ENCODE data around the gene STEAP3.
A peak's percentile ranks its signal among the peaks of the same experiment; 100 is the strongest.

The STEAP3 gene

DNA sequence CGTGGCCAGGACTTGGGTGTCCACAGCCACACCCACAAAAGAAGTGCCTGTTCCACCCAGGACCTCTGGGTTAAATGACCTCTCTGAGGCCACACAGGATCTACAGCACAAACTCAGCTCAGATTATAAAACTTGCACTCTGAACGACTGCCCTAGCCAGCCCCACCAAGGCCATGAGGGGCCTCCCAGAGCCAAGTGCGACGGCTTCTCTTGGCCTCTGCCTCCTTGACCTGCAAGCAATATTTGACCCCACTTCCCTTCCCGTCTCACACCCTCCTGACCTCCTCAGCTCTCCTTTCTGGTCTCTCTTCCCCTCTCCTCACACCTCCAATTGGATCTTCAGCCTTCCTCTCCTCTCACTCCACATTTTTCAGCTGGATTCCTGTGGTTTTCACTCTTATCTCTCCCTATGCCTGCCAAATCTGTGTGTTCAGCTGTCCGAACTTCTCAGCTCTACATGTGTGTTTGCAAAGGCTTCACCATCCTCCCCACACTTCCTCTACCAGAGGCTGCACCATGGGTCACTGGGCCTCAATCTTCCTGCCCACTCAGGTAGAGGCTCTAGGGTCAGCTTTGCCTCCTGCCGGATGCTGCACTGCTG lies 25.3 kb upstream of the STEAP3 start:
- DNase-seq: no peak

DNA sequence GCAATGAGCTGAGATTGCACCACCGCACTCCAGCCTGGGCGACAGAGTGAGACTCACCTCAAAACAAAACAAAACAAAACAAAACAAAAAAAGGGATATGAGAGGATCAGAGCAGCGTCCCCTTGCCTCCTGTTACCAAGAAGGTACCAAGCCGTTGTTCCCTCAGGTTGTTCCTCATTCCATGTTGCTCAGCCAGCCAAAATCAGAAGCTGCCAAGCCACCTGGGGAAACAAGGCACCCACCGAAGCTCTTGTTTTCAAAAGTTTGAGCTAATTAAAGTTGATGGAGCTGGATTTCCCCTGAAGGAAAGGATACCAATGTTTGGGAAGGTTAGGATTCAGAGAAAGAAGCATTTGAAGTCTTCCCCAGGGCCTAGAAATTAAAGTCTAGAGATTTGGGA lies 21.8 kb upstream of the STEAP3 start:
- no peak for DNase-seq

DNA sequence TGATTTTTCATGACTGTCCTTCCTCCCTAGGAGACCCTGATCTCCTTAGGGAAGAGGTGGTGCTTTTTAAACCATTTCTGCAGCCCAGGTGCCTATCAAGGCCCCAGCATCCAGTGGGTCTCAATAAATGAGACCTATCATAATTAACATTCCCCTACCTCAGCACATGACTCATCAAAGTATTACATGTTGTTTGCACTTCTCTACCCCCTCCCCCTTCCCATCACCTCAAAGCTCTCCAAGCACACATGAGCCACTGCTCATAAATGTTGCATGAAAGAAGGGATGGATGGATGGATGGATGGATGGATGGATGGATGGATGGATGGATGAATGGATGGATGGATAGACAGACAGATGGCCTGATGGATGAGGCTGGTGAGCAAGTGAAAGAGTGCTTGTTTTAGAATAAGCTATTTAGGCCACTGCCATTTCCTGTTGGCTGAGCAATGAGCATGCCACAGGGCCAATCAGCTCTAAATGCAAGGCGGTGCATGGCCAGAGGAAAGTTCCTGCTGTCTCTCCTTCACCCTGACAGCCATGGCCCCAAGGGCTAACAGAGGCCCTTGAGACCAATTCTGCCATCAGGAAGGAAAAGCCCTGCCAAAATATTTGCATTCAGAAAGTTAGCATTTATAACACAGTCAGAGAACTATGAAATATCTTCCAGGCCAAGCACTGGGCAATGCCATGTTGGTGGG lies 20.9 kb upstream of the STEAP3 start:
- no peak for DNase-seq

DNA sequence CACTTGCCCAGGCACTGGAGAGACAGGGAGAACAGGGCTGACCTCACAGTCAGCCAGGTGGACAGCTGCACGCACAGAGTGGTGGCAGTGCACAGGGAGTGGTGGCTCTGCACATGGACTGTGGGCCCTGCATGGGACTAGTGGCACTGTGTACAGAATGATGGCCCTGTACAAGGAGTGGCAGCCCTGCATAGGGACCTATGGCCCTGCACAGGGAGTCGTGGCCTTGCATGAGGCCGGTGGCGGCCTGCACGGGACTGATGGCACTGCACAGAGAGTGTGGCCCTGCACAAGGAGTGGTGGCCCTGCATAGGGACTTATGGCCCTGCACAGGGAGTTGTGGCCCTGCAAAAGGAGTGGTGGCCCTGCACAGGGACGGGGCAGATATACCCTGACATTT lies 19.1 kb upstream of the STEAP3 start:
- DNase-seq: no peak

DNA sequence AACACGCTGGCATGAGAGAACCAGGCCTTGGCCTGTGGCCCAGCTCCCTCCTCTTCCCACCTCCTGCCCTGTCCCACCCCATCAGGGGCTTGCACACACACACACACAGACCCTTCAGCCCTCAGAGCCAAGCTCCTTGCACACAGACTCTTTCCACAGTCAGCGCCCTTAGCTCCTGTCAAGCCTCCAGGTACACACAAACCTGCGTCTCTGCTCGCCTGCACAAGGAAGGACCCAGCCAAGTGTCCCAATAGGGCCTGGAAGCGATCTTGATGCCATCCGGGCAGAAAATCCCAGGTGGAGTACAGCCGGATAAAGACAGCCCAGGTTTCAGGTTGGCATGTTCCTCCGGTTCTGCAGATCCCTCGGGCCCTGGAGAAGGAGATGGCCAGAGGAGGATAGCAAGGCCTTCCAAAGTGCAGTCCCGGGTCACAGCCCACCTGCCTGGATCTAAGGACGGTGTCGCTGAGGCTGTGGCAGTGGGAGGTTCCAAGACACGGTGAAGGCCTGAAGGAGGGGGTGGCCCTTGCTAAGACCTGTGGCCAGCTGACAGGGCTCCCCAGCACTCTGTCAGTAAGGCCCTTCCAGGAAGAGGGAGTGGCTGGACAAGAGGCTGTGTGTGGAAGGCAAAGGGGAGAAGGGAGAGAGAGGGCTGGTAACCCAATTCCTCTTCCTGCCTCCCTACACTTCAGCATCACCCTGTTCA lies 18.5 kb upstream of the STEAP3 start:
- DNase-seq: no peak

DNA sequence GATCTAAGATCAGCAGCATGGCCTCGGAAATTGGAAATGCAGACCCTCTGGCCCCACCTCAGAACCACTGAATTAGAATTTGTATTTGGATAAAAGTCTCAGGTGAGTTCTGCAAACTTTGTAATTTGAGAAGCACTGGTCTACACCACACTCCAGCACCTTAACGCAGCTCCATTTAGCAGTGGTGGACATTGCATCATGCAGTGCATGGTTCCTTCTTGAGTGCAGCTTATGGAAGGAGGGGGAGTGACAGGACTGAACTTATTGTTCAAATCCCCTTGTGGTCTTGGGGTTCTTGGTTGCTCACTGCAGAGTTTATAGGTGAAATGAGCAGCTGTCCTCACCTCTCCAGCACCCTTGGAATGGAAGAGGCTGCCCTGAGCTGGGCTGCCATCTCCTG lies 17.4 kb upstream of the STEAP3 start:
- DNase-seq: no peak

DNA sequence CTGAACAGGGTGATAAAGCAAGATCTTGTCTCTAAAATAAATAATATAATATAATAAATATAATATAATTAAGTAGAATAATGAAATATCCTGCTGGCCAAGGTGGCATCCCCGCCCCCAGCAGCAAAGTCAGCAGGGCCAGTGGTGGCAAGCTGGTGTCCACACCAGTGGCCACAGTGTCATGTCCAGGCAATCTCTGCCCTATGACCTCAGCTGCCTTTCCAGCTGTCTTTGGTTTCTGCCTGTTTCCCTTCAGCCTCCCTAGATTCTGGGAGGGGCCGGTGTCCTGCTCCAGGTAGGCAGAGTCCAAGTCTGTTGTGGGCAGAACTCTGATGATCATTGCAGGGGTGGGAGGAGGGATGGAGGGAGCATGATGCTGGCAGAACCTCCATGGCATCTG lies 16.2 kb upstream of the STEAP3 start:
- no peak for DNase-seq

DNA sequence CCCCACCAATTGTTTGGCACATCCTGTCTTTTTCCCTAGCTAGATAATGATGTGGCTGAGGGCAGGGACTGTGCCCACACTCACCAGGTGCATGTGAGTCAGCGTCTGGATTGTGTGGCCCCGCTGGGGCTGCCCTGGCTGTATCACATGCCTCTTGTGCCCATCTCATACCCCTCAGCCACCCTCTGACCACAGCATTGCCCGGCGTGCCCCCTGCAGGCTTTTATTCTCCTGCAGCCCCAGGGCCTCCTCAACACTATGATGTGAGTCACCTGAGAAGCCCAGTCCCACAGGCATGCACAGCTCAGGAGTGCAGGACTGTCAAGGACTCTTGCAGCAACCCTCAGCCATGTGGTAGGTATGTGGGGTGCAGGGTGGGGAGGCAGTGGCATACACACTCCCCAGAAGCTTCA lies 14.8 kb upstream of the STEAP3 start:
- no peak for DNase-seq

DNA sequence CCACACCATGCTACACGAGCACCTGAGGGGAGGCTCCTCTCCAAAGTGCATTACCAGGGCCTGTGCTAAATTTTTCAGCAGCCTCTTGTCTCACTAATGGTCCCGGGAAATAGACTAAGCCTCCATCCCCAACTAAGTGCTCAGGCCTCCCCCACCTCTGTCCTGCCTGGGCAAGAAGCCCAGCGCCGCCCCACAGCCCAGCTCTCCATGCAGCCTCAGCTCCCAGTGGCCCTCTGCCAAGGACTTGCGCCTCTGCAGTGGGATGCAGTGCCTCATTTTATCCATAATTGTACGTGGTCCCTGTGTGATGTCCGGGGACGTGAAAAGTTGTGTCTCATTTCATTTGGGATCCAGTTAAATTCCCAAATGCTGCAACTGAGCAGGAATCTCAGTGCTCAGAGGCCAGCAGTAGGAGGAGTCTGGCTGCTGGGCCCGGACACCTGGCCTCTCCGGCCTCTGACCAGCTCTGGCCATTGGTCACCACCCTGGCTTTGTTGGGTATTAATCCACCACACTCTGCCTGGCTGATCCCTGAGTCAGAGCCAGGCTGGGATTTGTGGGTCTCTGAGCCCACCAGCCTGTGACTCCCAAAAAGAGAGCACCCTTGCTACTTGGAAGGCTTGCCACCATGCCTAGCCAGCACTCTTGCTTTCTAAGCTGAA lies 11.4 kb upstream of the STEAP3 start:
- peak in 1 of 2 experiments; percentile 35 for DNase-seq

DNA sequence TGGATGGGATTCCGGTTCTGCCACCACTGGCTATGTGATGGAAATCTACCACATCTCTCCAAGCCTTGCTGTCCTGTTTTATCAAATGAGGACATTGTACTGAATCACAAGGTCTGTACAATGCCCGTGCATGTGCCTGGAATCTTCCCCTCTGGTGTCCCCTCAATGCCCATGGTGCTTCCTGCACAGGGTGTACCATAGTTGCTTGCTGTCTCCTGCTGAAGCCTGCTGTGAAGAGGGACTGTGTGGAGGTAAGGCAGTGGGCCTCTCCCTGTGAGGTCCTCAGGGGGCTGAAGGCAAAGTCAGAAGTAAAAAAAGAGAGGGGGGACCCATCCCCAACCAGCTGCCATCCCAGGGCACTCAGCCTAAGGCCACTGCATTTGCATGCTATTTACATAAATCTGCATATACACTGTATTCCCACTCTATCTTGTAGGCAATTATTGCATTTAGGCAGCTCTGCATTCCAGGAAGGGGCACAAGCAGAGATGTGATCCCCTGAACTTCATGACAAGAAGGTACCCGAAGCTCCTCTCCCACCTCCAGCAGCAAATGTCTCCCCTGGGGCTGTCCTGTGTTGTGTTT lies 9.1 kb upstream of the STEAP3 start:
- no peak for DNase-seq

DNA sequence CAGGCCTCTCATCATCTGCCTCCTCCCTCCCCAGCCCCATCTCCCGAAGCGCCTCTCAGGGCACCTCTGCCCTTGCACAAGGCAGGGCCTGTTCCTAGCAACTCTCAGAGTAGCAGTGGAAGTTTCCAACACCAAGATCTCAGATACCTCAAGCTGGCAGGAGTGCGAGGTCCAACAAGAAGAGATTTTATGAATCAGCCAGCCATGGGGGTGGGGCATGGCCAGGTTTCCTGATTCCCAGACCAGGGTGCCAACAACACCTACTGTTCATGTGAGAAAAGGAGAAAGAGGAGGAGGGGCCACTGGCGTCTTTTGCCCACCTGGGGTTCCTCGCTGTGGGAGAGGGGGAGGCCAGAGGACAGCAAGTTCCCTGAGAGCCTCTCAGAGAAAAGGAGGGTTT lies 6.6 kb upstream of the STEAP3 start:
- no peak for DNase-seq

DNA sequence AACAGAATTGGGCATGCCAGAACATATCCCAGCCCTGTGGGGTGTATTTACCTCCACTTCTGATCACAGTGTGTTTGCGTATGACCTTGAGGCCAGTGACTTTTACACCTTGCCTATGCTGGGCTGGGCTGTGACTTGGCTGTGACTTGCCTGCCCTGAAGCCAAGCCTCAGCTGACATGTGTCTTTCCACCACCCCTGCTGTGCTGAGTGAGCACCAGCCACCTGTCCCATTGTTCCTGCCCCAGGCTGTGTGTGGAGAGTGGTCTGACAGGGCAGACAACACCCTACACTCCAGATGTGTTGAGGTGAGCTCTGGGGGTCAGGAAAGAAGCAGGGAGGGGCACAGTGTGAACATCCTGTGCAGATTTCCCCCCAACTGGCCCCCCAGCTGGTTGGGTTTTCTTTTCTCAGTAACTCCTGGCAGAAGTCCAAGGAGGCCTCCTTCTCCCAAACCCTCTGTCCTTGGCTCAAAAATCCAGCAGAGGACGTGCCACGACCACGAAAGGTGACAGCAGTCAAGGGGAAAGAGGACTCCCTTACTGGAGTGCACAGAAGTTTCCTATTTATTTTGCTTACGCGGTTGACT lies 5.1 kb upstream of the STEAP3 start:
- peak; percentile 79 to 87 for DNase-seq

DNA sequence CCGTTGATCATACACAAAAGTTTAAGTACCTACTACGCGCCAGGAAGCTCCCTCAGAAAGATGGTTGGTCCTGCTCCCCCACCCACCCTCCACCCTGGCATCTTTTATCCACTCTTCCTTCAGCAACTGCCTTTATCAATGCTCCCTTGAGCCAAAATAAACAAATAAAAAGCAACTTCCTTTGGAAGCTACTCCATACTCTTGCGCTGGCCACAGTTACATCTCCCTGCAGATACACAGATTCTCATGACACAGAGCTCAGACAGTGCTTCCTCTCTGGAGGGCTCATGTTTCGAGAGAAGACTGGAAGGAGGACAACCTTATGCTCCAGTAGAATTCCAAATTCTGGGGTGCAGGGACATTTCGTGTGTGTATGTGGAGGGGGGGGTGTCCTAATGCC lies 3.8 kb upstream of the STEAP3 start:
- DNase-seq: no peak

DNA sequence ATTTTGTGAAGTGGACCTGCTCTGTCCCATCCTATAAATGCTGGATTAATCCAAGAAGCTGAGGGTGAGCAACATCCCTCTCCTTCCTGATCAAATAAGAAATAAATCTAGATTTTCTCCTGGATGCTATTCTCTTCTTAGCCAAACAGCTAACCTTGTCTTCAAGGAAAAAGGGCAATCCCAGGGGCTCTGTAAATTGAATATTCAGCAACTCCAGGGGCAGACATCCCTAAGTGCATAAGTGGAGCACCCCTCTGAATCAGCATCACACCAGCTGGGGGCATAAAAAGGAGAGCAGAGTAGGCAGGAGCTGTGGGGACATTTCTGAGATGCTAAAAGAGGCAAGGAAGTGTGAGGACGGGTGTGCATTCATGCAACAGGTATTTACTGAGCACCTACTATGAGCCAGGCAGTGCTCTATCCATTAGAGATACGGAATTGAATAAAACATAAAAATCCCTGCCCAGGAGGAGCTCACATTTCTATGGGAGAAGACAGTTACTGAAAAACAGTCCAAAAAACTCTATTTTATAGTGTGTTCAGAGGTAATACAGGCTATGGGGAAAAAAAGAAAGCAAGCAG lies 2.8 kb upstream of the STEAP3 start:
- no peak for DNase-seq

DNA sequence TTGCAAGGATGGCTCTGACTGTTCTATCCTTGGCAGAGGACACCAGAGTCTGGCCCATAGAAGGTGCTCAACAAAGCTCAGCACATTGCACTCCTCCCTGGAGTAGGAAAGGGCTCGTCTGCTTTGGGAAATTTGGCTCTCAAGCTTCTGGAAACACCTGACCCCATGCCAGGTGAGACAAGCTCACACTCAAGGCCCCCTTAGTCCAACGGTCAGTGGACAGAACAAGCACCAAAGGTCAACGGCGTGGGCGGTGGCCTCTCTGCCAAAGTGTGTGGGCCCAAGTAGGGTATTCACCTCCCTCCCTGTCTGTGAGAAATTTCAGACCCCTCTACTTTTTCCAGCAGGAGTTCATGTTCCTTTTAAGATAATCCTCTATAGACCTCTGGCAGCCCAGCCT lies 2.0 kb upstream of the STEAP3 start:
- no peak for DNase-seq

DNA sequence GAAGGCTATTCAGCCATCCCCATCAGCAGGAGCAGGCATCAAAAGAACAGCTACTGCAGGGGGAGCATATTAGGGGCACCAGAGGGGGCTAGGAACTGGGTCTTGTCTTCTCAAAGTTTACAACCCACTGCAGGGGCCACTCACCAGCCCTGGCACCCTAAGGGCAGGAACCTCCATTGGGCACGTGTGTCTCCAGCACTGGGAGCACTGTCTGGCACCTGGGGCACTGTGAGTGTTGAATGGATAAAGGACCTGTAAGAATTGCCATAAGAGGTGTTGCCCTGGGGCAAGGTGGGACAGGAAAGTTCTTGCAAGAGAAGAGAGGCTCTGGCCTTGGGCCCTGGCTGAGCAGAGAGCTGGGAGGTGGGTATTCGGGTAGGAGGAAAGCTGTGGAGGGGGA lies 1.4 kb upstream of the STEAP3 start:
- DNase-seq: no peak

DNA sequence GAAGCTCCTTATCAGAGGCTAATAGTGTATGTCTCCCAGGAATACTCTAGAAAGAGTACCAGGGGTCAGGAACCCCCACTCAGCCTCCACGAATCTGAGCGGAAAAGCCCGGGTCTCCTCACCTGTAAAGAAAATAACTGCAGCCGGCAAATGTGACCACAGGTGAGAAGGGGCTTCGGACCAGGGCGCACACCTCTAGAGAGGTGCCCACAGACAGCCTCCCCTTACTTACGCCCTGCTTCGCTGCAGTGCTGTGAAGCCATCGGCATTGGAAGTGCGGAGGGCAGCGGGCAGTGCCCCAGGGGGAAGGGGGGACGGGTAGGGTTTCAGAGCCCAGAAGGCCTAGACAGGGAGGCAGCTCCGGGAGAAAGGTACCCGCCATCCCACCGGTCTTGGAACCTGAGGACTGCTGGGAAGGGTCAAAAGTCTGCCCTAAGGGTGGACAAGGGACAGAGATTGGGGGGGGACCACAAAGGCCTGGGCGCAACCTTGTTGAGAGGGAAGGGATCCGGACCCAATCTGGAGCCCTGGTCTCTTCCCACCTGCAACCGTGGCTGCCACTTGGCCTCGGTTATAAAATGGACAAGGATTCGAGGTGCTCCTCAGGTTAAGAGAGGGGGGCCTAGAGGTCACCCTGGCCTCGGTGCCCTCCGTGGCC lies 642 bp upstream of the STEAP3 start:
- DNase-seq: no peak

DNA sequence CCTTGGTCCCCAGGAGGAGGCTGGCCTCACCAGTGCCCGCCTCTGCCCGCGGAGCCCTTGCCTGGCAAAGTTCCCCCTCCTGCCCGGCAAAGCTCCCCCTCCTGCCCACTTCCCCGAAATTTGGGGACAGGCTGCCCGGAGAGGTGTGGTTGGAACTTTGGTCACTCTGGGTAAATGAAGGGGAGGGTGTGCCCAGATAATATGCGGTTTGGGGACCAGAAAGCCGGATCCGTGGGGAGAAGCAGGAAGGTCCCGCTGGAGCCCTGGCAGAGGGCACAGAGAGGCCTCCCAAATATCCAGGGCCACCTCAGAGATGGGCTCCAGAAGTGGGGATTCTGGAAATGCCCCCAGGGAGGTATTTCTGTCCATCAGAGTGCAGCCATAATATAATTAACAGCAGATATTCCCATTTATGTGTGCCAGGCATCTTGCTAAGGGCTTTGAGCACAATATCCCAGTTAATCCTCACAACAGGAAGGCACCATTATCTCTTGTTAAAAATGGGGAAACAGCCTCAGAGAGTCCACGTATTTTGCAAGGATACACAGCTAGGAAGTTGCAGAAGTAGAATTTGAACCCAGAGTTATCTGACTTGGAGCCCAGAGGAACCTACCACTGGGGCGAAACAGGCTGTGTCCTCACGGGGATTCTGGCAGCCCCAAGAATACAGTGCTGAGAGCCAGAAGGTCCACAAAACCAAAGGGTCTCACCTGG lies 914 bp downstream of the STEAP3 start:
- no peak for DNase-seq

DNA sequence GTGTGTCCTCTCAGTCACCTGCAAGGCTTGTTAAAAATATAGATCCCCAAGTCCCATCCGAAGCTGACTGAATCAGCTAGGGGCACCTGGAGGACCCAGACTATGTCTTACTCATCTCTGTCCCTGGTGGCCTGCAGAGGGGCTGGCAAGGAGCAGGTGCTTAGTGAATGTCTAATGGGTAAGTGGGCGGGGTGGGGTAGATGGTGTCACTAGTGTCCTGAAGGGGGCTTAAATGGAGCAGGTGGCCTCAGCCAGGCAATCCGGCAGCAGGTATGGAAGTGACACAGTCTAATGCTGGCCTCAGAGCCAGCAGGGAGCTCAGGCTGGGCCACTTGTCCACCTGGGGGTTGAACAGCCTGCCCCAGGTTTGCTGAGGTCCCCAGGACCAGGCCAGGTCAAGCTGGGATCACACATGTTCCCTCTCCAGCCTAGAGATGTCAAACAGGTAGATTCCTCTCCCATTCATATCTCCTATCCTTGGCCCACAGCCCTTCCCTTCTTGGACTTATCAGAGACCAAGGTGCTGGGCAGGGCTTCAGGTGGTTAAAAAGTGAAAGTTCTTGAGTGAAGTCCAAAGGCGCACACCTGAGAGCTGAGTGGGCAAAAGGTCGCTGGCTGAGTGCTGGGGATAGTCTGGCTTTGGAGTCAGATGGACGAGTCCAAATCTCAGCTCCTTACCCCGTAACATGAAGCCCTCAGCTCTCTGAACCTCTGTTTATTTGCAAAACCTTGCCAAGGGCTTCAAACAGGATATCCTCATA lies 1.7 kb downstream of the STEAP3 start:
- no peak for DNase-seq

DNA sequence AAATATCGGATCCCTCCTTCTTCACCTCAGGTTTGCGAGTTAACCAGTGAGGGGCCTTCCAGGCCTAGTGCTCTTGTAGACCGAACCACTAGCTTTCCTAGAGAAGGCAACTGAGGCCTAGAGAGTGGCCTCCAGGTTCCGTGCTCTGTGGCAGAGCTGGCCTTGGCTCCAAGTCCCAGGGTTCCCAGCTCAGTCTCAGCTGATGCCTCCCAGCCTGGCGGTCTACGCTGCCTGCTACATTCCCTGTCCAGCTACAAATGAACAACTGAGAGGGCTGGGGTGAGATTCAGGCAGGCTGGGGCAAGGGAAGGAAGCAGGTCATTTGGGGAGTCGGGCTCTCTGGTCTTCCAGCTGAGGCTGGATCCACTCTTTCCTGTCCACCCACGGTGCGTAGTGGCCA lies 2.3 kb downstream of the STEAP3 start:
- no peak for DNase-seq

DNA sequence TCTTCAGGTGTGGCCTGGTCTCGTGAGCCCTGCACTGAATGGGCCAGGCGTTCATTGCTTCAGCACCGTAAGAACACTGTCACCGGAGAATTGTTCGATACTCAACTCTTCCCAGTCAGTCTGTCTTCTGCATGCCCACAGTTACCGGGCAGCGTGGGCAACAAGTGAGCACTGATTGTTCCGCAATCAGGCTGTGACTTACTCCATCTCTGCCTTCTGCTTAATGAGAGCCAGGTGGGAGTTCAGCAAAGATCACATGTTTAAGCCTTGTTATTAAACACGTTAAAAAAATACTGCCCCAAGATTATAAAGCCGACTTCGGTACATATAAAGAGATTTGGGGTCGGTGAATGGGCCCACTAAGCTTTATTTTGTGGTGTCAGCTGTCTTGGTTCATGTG lies 3.7 kb downstream of the STEAP3 start:
- DNase-seq: no peak

All from NCI-H446 (cell line).